ENCODE measurements around the gene TBX1. TPM values are rescaled to one million over a fixed set of nuclear protein-coding genes. Genes with fewer than 3 reads are reported as not detected.
"Not testable (repeated sequence)": the region's sequence is repeated elsewhere in the genome, so short reads cannot be mapped to it uniquely, and the experiment has no call there.

Gene TBX1
- total RNA-seq, 1 donor from 2014 or later: 43.5 TPM

DNA sequence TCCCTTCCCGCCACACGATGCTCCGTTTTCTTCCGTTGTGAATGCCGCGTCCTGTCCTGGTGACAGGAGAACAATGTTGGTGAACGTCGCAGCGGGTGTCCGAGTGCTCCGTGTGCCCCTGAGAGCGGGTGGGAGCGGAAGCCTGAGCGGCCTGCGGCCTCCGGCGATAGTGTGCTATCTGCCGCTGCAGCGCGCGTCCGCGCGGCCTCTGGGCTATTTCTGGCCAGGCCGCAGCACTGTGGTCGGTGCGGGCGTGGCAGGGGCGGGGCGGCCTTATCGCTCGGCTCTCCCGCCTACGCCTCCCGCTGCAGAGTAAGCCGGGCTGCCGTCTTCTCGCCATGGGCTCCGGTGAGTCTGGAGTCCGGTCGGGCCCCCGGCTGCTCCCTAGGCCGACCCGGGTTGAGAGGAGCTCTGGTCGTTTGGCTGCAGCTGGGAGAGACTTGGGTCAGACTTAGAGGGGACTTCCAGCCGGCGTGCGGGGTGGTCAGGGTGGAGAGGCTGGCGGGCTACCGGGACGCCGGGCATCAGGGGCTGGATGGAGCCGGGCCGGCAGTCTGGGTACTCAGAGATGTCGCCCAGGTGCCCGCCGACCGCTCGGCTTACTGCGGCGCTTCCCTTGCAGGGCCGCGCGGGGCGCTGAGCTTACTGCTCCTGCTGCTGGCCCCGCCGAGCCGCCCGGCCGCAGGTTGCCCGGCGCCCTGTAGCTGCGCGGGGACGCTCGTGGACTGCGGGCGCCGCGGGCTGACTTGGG lies 37.2 kb upstream of the TBX1 start, which contains the start of gene GP1BB:
Gene GP1BB (plus strand): TSS at position 308 of the 751 bp plus-strand sequence. CDS start 31 bp downstream, at position 339.
- DNase-seq (ENCODE audit: low read depth): no peak

GRCh38 chr22:19723983-19724827 lies 36.4 kb upstream of the TBX1 start:
- no peak for DNase-seq (ENCODE audit: low read depth)

DNA sequence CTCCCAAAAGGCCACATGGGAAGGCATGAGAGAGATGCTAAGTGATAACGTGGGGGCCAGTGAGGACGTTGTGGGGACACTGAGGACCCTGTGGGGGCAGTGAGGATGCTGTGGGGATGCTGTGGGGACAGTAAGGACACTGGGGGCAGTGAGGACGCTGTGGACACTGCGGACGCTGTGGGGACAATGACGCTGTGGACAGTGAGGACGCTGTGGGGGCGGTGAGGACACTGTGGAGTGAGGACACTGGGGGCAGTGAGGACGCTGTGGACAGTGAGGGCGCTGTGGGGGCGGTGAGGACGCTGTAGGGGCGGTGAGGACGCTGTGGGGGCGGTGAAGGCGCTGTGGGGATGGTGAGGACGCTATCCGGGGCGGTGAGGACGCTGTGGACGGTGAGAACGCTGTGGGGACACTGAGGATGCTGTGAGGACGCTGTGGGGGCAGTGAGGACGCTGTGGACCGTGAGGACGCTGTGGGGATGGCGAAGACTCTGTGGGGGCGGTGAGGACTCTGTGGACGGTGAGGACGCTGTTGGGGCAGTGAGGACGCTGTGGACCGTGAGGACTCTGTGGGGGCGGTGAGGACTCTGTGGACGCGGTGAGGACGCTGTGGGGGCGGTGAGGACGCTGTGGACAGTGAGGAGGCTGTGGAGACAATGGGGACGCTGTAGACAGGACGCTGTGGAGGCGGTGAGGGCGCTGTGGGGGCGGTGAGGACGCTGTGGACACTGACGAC lies 35.5 kb upstream of the TBX1 start:
- DNase-seq (ENCODE audit: low read depth): no peak

DNA sequence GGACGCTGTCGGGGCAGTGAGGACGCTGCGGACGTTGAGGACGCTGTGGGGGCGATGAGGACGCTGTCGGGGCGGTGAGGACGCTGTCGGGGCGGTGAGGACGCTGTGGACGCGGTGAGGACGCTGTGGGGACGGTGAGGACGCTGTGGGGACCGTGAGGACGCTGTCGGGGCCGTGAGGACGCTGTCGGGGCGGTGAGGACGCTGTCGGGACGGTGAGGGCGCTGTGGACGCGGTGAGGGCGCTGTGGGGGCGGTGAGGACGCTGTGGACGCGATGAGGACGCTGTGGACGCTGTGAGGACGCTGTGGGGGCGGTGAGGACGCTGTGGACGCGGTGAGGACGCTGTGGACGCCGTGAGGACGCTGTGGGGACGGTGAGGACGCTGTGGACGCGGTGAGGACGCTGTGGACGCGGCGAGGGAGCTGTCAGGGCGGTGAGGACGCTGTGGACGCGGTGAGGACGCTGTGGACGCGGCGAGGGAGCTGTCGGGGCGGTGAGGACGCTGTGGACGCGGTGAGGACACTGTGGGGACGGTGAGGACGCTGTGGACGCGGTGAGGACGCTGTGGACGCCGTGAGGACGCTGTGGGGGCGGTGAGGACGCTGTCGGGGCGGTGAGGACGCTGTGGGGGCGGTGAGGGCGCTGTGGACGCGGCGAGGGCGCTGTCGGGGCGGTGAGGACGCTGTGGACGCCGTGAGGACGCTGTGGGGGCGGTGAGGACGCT lies 34.4 kb upstream of the TBX1 start:
- DNase-seq (ENCODE audit: low read depth): not testable (repeated sequence)

- DNase-seq (ENCODE audit: low read depth): peak; percentile 27
Observed at GRCh38 chr22:19727310-19728150, 33.0 kb upstream of the TBX1 start.

DNA sequence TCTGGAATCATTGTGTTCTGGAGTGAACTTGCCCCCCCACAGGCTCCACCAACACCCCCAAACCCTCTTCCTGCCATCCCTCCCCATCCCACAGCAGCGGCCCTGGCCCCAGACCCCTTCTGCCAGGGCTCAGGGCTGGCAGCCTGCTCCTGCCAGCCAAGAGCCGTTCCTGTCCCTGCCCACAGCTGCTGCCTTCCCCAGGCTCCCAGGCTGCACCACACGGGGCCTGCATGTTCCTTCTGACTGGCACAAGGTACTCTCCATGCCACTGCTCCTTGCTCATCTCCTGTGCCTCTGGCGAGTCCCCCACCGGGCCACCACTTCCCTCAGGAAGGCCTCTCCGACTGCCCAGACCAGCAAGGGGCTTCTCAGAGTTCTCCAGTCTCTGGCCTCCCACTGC lies 32.3 kb upstream of the TBX1 start:
- DNase-seq (ENCODE audit: low read depth): peak; percentile 73

- DNase-seq (ENCODE audit: low read depth): peak; percentile 94
Observed at GRCh38 chr22:19728836-19729235, 31.7 kb upstream of the TBX1 start.

GRCh38 chr22:19729507-19729906 lies 31.1 kb upstream of the TBX1 start:
- DNase-seq (ENCODE audit: low read depth): peak; percentile 28

DNA sequence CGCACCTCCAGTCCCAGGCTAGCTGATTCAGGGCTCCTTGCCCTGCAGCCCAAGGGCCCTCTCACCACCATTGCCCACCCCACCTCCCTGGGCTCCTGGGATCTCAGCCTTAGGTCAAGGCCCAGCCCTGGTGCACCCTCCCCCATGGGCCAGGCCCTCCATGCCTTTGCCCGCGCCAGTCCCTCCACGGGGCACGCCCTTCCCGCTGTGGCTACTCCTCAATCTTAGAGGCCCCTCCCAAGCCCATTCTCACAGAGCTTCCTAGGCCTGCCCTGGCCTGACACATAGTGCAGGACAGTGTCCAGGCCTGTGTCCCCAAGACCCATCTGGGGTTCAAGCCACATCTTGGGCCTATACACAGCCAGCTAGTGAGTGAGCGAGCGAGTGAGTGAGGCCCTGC lies 30.4 kb upstream of the TBX1 start:
- DNase-seq (ENCODE audit: low read depth): peak; percentile 75

DNA sequence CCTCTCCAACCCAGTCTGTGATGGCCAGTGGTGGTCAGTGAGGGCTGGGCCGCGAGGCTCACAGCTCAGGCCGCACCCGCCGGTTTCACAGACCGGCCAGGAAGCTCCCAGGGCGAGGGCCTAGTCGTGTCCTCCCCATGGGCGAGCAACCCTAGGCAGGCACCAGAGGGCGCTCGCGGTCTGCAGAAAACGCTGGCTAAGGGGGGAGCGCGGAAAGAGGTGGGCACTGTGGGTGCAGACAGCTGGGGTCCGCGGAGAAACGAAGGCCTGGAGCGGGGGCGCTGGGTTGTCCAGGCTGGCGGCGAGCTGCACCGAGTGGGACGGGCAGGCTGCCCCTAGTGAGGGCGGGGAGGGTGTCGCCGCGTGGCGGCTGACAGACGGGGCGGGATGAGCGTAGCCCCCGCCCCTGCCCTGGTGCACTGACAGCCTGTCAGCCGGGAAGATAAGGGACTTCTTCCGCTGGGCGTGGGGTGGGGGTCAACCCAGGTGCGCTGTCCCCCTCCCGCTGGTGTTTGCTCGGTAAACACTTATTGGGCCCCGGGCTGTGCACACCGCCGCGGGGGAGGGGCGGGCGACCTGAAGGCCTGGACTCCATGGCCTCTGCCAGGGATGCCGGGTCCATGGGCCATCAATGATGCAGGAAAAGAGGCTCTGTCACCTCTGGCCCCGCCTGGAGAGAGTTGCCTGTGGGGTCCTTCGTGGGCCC lies 29.8 kb upstream of the TBX1 start:
- peak; percentile 92 for DNase-seq (ENCODE audit: low read depth)

DNA sequence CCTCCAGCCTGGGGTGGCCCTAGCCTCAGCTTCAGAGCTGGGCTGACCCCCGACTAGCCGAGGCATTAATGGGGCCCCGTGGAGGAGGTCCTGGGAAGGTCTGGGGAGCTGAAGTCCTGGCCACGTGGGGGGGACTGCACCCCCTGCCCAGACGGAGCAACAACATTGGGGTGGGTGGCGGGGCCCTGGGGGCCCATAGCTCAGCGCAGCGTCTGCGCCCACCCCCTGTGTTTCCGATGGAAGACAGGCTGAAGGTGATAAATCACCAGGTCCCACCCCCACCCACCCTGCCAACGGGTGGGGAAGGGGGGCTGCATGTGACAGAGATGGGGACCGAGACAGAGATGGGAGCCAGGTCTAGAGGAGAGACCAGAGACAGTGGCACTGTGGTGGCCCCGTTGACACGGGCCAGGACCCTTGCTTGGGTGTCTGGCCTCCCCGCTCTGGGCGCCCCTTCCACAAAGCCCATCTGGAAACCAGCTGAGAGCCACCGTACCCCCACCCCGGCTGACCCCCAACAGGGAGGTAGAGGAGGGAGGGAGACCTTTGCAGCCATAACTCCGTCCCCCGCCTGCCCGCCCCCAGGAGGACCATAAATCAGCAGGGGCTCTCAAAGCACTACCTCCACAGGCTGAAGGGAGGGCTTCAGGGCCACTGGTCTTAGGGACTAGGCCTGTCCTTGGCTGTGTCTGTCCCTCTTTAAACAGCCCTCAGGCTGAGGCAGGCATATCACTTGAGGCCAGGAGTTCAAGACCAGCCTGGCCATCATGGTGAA lies 29.0 kb upstream of the TBX1 start:
- no peak for DNase-seq (ENCODE audit: low read depth)

- DNase-seq (ENCODE audit: low read depth): no peak
Observed at GRCh38 chr22:19732403-19733113, 28.0 kb upstream of the TBX1 start.

- no peak for DNase-seq (ENCODE audit: low read depth)
Observed at GRCh38 chr22:19733755-19734154, 26.8 kb upstream of the TBX1 start.

GRCh38 chr22:19734163-19734562 lies 26.4 kb upstream of the TBX1 start:
- no peak for DNase-seq (ENCODE audit: low read depth)

DNA sequence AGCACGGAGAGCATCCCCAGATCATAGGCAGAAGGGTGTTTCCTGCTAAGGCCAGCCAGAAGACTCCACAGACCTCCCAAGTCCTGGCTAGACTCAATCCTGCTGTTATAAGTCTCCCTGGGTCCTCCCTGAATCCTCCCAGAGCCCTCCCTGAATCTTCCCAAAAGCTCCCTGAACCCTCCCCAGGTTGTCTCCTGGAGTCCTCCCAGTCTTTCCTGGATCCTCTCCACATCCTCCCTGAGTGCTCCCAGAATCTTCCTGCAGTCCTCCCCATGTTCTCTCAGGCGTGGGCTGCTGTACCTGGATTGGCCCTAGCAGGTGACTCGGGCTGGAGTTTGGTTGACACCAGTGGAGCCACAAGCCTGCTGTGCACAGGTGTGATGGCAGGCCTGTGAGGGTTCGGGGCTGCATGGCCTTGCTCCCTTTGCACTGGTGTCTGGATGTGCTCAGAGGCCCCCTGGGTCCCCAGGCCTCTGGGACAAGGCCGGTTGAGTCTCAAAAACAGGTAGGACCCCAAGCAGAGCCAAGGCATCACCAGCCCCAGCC lies 25.7 kb upstream of the TBX1 start:
- DNase-seq (ENCODE audit: low read depth): no peak

- no peak for DNase-seq (ENCODE audit: low read depth)
Observed at GRCh38 chr22:19735665-19736510, 24.7 kb upstream of the TBX1 start.

All from myocyte (in vitro differentiated cells).